ENCODE measurements around the gene CHMP6. TPM values are rescaled to one million over a fixed set of nuclear protein-coding genes. Genes with fewer than 3 reads are reported as not detected.

CHMP6 gene
- total and polyA plus RNA-seq, 9 of the 15 experiments (the other 6 are each of a cell fraction or from before 2014, with no cell fraction given): 0.25 to 30.4 (median 13.4) TPM

DNA sequence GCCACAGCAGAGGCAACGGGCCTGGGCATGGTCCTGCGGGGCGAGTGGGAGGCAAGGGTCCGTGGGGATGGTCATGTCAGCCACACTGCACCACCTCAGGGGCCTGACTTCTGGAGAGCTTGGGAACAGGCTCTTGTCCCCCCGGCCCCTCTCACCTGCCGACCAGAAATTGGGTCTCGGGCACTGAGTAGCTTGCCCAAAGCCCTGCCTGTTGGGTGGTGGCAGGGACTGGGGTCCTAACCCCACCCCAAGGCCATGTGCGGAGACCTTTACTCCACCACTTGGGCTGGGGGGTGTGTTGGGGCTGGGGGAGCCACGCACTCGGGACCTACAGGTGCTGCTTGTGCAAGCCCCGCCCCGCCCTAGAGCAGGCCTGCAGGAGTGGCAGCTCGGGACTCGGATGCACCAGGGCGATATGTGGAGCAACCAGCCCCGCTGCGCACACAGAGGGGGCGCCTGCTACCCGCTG lies 24.2 kb upstream of the CHMP6 start (continued):
- TF ChIP-seq, protein P1, sequence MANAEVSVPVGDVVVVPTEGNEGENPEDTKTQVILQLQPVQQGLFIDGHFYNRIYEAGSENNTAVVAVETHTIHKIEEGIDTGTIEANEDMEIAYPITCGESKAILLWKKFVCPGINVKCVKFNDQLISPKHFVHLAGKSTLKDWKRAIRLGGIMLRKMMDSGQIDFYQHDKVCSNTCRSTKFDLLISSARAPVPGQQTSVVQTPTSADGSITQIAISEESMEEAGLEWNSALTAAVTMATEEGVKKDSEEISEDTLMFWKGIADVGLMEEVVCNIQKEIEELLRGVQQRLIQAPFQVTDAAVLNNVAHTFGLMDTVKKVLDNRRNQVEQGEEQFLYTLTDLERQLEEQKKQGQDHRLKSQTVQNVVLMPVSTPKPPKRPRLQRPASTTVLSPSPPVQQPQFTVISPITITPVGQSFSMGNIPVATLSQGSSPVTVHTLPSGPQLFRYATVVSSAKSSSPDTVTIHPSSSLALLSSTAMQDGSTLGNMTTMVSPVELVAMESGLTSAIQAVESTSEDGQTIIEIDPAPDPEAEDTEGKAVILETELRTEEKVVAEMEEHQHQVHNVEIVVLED (CRISPR knock-in tag; IDR thresholded peaks at IDR 0.05): no peak
- TF ChIP-seq MYC (IDR thresholded peaks at IDR 0.05; ENCODE audit: low read depth, low read length) (no peak), MYC (CRISPR knock-in tag; IDR thresholded peaks at IDR 0.05; ENCODE audit: borderline replicate concordance, low read depth) (no peak), MIER1 (IDR thresholded peaks at IDR 0.05; ENCODE audit: low read depth) (no peak), POU5F1 (IDR thresholded peaks at IDR 0.05; ENCODE audit: borderline replicate concordance, low read depth, low read length, partially characterized antibody) (no peak), PHB (CRISPR knock-in tag; IDR thresholded peaks at IDR 0.05) (no peak), RBM22 (IDR thresholded peaks at IDR 0.05; ENCODE audit: low read depth, low read length, poor library complexity, severe bottlenecking) (peak; percentile 86)
- TF ChIP-seq, protein P2, sequence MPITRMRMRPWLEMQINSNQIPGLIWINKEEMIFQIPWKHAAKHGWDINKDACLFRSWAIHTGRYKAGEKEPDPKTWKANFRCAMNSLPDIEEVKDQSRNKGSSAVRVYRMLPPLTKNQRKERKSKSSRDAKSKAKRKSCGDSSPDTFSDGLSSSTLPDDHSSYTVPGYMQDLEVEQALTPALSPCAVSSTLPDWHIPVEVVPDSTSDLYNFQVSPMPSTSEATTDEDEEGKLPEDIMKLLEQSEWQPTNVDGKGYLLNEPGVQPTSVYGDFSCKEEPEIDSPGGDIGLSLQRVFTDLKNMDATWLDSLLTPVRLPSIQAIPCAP (CRISPR knock-in tag; IDR thresholded peaks at IDR 0.05; ENCODE audit: borderline replicate concordance): no peak
- TF ChIP-seq, protein P3, sequence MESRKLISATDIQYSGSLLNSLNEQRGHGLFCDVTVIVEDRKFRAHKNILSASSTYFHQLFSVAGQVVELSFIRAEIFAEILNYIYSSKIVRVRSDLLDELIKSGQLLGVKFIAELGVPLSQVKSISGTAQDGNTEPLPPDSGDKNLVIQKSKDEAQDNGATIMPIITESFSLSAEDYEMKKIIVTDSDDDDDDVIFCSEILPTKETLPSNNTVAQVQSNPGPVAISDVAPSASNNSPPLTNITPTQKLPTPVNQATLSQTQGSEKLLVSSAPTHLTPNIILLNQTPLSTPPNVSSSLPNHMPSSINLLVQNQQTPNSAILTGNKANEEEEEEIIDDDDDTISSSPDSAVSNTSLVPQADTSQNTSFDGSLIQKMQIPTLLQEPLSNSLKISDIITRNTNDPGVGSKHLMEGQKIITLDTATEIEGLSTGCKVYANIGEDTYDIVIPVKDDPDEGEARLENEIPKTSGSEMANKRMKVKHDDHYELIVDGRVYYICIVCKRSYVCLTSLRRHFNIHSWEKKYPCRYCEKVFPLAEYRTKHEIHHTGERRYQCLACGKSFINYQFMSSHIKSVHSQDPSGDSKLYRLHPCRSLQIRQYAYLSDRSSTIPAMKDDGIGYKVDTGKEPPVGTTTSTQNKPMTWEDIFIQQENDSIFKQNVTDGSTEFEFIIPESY (CRISPR knock-in tag; IDR thresholded peaks at IDR 0.05): 0 out of 2 replicates have a peak, but pooled peaks have one; percentile 36
